ENCODE data around the gene ARHGAP24. TPM values are rescaled to one million over a fixed set of nuclear protein-coding genes. Genes with fewer than 3 reads are reported as not detected.

The ARHGAP24 gene
- total RNA-seq, 1 donor from 2014 or later, result 17.8 TPM

- Mint-ChIP-seq H3K9me3 (ENCODE audit: low read depth) (peaks cover 27% of the 10 kb centered on the region), H3K27ac (no peak overlapping the region), H3K4me1 (ENCODE audit: low read depth) (no peaks in the 10 kb centered on the region), H3K4me3 (ENCODE audit: low read depth) (no peak overlapping the region), H3K27me3 (no peaks in the 10 kb centered on the region), H3K36me3 (ENCODE audit: insufficient read depth) (peaks cover 3% of the 10 kb centered on the region)
- TF ChIP-seq, protein P1, sequence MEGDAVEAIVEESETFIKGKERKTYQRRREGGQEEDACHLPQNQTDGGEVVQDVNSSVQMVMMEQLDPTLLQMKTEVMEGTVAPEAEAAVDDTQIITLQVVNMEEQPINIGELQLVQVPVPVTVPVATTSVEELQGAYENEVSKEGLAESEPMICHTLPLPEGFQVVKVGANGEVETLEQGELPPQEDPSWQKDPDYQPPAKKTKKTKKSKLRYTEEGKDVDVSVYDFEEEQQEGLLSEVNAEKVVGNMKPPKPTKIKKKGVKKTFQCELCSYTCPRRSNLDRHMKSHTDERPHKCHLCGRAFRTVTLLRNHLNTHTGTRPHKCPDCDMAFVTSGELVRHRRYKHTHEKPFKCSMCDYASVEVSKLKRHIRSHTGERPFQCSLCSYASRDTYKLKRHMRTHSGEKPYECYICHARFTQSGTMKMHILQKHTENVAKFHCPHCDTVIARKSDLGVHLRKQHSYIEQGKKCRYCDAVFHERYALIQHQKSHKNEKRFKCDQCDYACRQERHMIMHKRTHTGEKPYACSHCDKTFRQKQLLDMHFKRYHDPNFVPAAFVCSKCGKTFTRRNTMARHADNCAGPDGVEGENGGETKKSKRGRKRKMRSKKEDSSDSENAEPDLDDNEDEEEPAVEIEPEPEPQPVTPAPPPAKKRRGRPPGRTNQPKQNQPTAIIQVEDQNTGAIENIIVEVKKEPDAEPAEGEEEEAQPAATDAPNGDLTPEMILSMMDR (IDR thresholded peaks at IDR 0.05; ENCODE audit: unreplicated experiment), result no peak
- DNase-seq (ENCODE audit: low spot score, unreplicated experiment), result no peak
Observed at GRCh38 chr4:85555206-85555605, 80.3 kb downstream of the ARHGAP24 start.

DNA sequence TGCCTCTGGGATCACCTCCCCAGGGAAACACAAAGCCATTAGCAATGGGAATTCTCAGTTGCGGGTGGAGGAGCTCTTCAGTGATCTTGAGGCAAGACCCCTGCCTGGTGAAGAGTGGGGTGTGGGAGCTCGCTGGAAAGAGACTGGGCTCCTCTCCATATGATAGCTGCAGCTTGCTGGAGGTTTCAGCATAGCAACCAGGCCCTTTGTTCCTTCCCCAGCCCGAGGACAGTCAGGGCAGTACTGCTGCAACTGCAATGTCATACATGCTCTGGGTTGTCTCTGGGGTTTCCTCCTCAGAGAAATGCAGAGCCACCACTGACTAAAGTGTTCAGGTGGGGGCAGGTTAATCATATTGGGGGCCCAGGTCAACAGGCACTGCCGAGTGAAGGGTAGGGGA is 81.3 kb downstream of the ARHGAP24 start:
- TF ChIP-seq, protein P1 (IDR thresholded peaks at IDR 0.05; ENCODE audit: unreplicated experiment), result no peak
- Mint-ChIP-seq H3K9me3 (ENCODE audit: low read depth) (peaks cover 26% of the 10 kb centered on the region), H3K36me3 (ENCODE audit: insufficient read depth) (peaks cover 3% of the 10 kb centered on the region), H3K4me1 (ENCODE audit: low read depth) (no peaks in the 10 kb centered on the region), H3K27me3 (no peaks in the 10 kb centered on the region), H3K4me3 (ENCODE audit: low read depth) (no peak overlapping the region), H3K27ac (no peak overlapping the region)
- no peak for DNase-seq (ENCODE audit: low spot score, unreplicated experiment)

- DNase-seq (ENCODE audit: low spot score, unreplicated experiment), result no peak
- Mint-ChIP-seq H3K4me3 (ENCODE audit: low read depth) (no peak overlapping the region), H3K4me1 (ENCODE audit: low read depth) (no peaks in the 10 kb centered on the region), H3K27ac (peak overlapping the region; percentile 81), H3K9me3 (ENCODE audit: low read depth) (peaks cover 16% of the 10 kb centered on the region), H3K27me3 (no peaks in the 10 kb centered on the region), H3K36me3 (ENCODE audit: insufficient read depth) (peaks cover under 1% of the 10 kb centered on the region)
- TF ChIP-seq, protein P1 (IDR thresholded peaks at IDR 0.05; ENCODE audit: unreplicated experiment), result no peak
Observed at GRCh38 chr4:85557016-85557901, 82.3 kb downstream of the ARHGAP24 start.

GRCh38 chr4:85565761-85566480 is 91.0 kb downstream of the ARHGAP24 start:
- DNase-seq (ENCODE audit: low spot score, unreplicated experiment), result no peak
- peaks cover 4% of the 10 kb centered on the region for H3K9me3 Mint-ChIP-seq (ENCODE audit: low read depth)
- no peak overlapping the region for H3K27ac Mint-ChIP-seq
- TF ChIP-seq, protein P1 (IDR thresholded peaks at IDR 0.05; ENCODE audit: unreplicated experiment), result no peak
- no peaks in the 10 kb centered on the region for H3K36me3 Mint-ChIP-seq (ENCODE audit: insufficient read depth)
- H3K4me3 Mint-ChIP-seq (ENCODE audit: low read depth), result no peak overlapping the region
- H3K27me3 Mint-ChIP-seq, result no peaks in the 10 kb centered on the region
- H3K4me1 Mint-ChIP-seq (ENCODE audit: low read depth), result no peaks in the 10 kb centered on the region

- no peak for DNase-seq (ENCODE audit: low spot score, unreplicated experiment)
- Mint-ChIP-seq H3K27me3 (no peaks in the 10 kb centered on the region), H3K9me3 (ENCODE audit: low read depth) (no peaks in the 10 kb centered on the region), H3K4me3 (ENCODE audit: low read depth) (no peak overlapping the region), H3K4me1 (ENCODE audit: low read depth) (no peaks in the 10 kb centered on the region), H3K27ac (no peak overlapping the region), H3K36me3 (ENCODE audit: insufficient read depth) (no peaks in the 10 kb centered on the region)
- TF ChIP-seq, protein P1 (IDR thresholded peaks at IDR 0.05; ENCODE audit: unreplicated experiment), result no peak
Observed at GRCh38 chr4:85569730-85570299, 94.9 kb downstream of the ARHGAP24 start.

All from progenitor cell of endocrine pancreas (in vitro differentiated cells).